GM12878 (cell line): ENCODE results near the gene ZNF552. TPM values are rescaled to one million over a fixed set of nuclear protein-coding genes. Genes with fewer than 3 reads are reported as not detected.
A peak's percentile ranks its signal among the peaks of the same experiment; 100 is the strongest.

Experiments
- ATAC-seq: fragments of 200-7000 bp; cut with Tn5 transposase; 3 replicates; pipeline ENCODE4 v1.9.1; 2020; ENCODE audit warnings: mild to moderate bottlenecking, moderate library complexity
- BruUV-seq: library from RNA; stranded (reverse); fragments of 400-500 nt; replicated peaks from 2 replicates; lab custom pipeline; 2021; lab: Mats Ljungman, UMichigan
- CTCF ChIA-PET: fragments of 300-600 bp; sonication (Branson Sonifier 250); formaldehyde crosslinking; extraction: SDS; loops from one replicate; lab custom pipeline; 2021; ENCODE audit warnings: inconsistent platforms; lab: Yijun Ruan, JAX
- POLR2A ChIA-PET: fragments of 350-600 bp; formaldehyde crosslinking; extraction: SDS; loops from one replicate; lab custom pipeline; 2021; ENCODE audit warnings: inconsistent platforms; lab: Charles Lee
- RAD21 ChIA-PET: fragments of 300-600 bp; sonication (Branson Sonifier 250); formaldehyde crosslinking; loops from one replicate; lab custom pipeline; 2023; ENCODE audit warnings: antibody characterized with exemption; ENCODE audit not compliant: unreplicated experiment; lab: Charles Lee
- SMC1A ChIA-PET: fragments of 300-600 bp; sonication (Branson Sonifier 250); formaldehyde crosslinking; loops from one replicate; lab custom pipeline; 2023; ENCODE audit not compliant: unreplicated experiment, uncharacterized antibody; lab: Charles Lee
- DNase-seq: peaks from one replicate; pipeline ENCODE4 v3.0.0-alpha.2; 2011; ENCODE audit warnings: low read depth, low spot score
- FAIRE-seq: peaks from 3 replicates; lab custom pipeline; 2011; peaks lifted over from hg19 to GRCh38; lab: Jason Lieb, UNC
- H2AFZ ChIP-seq: 2 replicates; pipeline ENCODE4 v1.6.0; 2011; ENCODE audit warnings: low read depth, low read length, control low read depth; ENCODE audit not compliant: control insufficient read depth
- H3K27ac ChIP-seq: 2 replicates; pipeline ENCODE4 v1.5.1; 2011; ENCODE audit warnings: control low read depth; ENCODE audit not compliant: control insufficient read depth, insufficient read depth
- H3K27me3 ChIP-seq, 2 experiments: replicated peaks in 1 of 2; 2 replicates each; pipeline versions ENCODE4 v1.6.0 to v1.6.1; 2011; ENCODE audit warnings: low read length in 1 of 2; ENCODE audit not compliant: control insufficient read depth in 2 of 2, insufficient read depth in 2 of 2
- H3K36me3 ChIP-seq, 2 experiments: 2 replicates each; pipeline ENCODE4 v1.5.1; 2011; ENCODE audit warnings: low read length in 1 of 2; ENCODE audit not compliant: control insufficient read depth in 2 of 2, insufficient read depth in 2 of 2
- H3K4me1 ChIP-seq: 2 replicates; pipeline ENCODE4 v1.6.1; 2011; ENCODE audit warnings: mild to moderate bottlenecking, low read length, moderate library complexity, mixed read lengths; ENCODE audit not compliant: control insufficient read depth, insufficient read depth
- H3K4me2 ChIP-seq: 2 replicates; pipeline ENCODE4 v1.6.0; 2011; ENCODE audit warnings: control low read depth; ENCODE audit not compliant: control insufficient read depth, insufficient read depth
- H3K4me3 ChIP-seq: fragments of 200-600 bp; sonication (generic); 2 replicates; pipeline ENCODE4 v1.5.1; 2016
- H3K79me2 ChIP-seq: 2 replicates; pipeline ENCODE4 v1.6.0; 2011; ENCODE audit warnings: low read length; ENCODE audit not compliant: control insufficient read depth, insufficient read depth
- H3K9ac ChIP-seq: 2 replicates; pipeline ENCODE4 v1.8.0; 2011; ENCODE audit warnings: low read length, control low read depth, mixed read lengths; ENCODE audit not compliant: control insufficient read depth, insufficient read depth
- H3K9me3 ChIP-seq: replicated peaks from 3 replicates; pipeline ENCODE4 v1.5.1; 2011; ENCODE audit warnings: mild to moderate bottlenecking, low read length; ENCODE audit not compliant: control insufficient read depth, insufficient read depth
- H4K20me1 ChIP-seq: 2 replicates; pipeline ENCODE4 v1.6.0; 2011; ENCODE audit not compliant: control insufficient read depth, insufficient read depth
- BHLHE40 ChIP-seq, 2 experiments: fragments of 450-650 bp in 1 of 2; IDR thresholded peaks; 2 replicates each; pipeline ENCODE4 v1.6.1; 2011 to 2017; ENCODE audit warnings: low read depth in 2 of 2, borderline replicate concordance in 1 of 2, improper control_type of control experiment in 1 of 2, low read length in 1 of 2, mild to moderate bottlenecking in 1 of 2
- MYB ChIP-seq: fragments of 150-350 bp; IDR thresholded peaks from 2 replicates; pipeline ENCODE4 v1.6.1; 2014; ENCODE audit warnings: mild to moderate bottlenecking, low read depth, low read length, borderline replicate concordance
- POLR2AphosphoS2 ChIP-seq: IDR thresholded peaks from 2 replicates; pipeline ENCODE4 v1.6.1; 2011; ENCODE audit warnings: low read depth, mild to moderate bottlenecking, low read length, improper control_type of control experiment, moderate library complexity
- POU2F2 ChIP-seq: IDR thresholded peaks from 3 replicates; pipeline ENCODE4 v1.6.1; 2011; ENCODE audit warnings: low read depth, mild to moderate bottlenecking, low read length, borderline replicate concordance
- YY1 ChIP-seq: IDR thresholded peaks from 2 replicates; pipeline ENCODE4 v1.6.1; 2011; ENCODE audit warnings: low read depth, mild to moderate bottlenecking, low read length
- WGBS: methylation state at CpG from one replicate; pipeline ENCODE4 v1.1.6; 2016; ENCODE audit warnings: low lambda C conversion rate; ENCODE audit not compliant: insufficient replicate concordance, insufficient coverage; ENCODE audit errors: missing lambda C conversion rate; 5-methylcytosine and 5-hydroxymethylcytosine counted together
- in situ Hi-C: fragments of 300-500 bp; cut with MboI; formaldehyde crosslinking; loops from 9 replicates; pipeline ENCODE4 v1.14.3; 2018; ENCODE audit warnings: mixed read lengths
- intact Hi-C: fragments of 100-400 bp; cut with micrococcal nuclease; formaldehyde crosslinking; loops from one replicate; pipeline ENCODE4 v1.14.2; 2022; ENCODE audit not compliant: unreplicated experiment
- polyA plus RNA-seq, 11 experiments: library from polyadenylated mRNA; depleted of rRNA in 4 of 11; unstranded in 6 of 11; stranded (reverse) in 5 of 11; fragments of >200 nt; fragmentation: Nextera tagmentation in 4 of 11; fragmentation: Illumina TruSeq in 1 of 11; extraction: Ambion mirVana in 4 of 11; extraction: Trizol in 1 of 11; gene quantifications; 1 replicate in 1 of 11; 2 replicates in 10 of 11; pipeline versions ENCODE4 v1.2.1 to v1.2.3, GENCODE V29; 2011 to 2016; ENCODE audit warnings: inconsistent platforms in 2 of 11, missing spikeins in 2 of 11, low read depth in 1 of 11
- total RNA-seq, 4 experiments: library from RNA; depleted of rRNA in 3 of 4; stranded (reverse); fragments of >200 nt in 3 of 4; fragmentation: Illumina TruSeq in 1 of 4; extraction: Trizol in 1 of 4; gene quantifications; 2 replicates each; pipeline versions ENCODE4 v1.2.1 to v1.2.3, GENCODE V29; 2013 to 2021
- TF ChIP-seq, protein P1 (sequence below): fragments of 150-350 bp; IDR thresholded peaks from 2 replicates; pipeline ENCODE4 v1.6.1; 2014; ENCODE audit warnings: mild to moderate bottlenecking, low read depth, low read length
- TF ChIP-seq, protein P2 (sequence below): fragments of 450-650 bp; IDR thresholded peaks from 2 replicates; pipeline ENCODE4 v1.6.1; 2017; ENCODE audit warnings: borderline replicate concordance
- TF ChIP-seq, protein P3 (sequence below): IDR thresholded peaks from 2 replicates; pipeline ENCODE4 v1.6.1; 2011; ENCODE audit warnings: mild to moderate bottlenecking, low read depth, low read length, moderate library complexity; ENCODE audit not compliant: insufficient replicate concordance
- TF ChIP-seq, protein P4 (sequence below): fragments of 450-650 bp; IDR thresholded peaks from 2 replicates; pipeline ENCODE4 v1.6.1; 2018; ENCODE audit warnings: borderline replicate concordance, mild to moderate bottlenecking; ENCODE audit not compliant: partially characterized antibody
- TF ChIP-seq, protein P5 (sequence below): fragments of 450-650 bp; formaldehyde crosslinking; IDR thresholded peaks from 2 replicates; pipeline ENCODE4 v1.5.0; 2022; ENCODE audit warnings: mild to moderate bottlenecking, missing genetic modification characterization

Gene ZNF552
- total and polyA plus RNA-seq, 10 of the 15 experiments (the other 5 are each of a cell fraction or from before 2014, with no cell fraction given): 3.6 to 13.3 (median 8.0) TPM

DNA sequence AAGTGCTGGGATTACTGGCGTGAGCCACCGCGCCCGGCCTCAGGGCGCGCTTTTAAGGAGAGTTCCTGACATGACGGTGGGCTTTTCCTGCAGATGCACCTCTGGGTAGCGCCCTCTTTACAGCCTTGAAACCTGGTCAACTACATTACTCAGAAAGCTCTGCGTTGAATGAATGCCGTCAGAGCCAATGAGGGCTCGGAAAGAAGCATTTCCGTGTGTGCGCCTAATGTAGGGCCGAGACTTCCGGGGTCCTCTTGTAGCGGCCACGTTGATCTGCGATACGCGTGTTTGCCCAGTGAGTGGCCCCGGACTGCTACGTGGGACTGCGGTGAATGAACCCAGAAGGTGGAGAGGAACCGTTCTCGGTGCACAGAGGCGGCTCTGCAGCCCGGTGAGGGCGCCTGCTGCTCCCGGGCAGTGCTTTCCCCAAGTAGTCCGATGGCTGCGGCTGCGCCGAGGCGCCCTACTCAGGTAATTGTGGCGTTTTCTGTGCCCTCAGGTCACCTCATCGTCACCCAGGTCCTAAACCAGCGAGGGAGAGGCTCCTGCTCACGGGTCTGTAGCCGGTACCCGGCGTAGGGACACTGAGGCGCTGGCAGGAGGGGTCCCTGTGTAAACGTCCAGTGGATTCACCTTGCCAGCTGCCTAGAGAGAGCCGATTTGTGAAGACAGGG is 4.9 kb upstream of the ZNF552 start:
- intact Hi-C loops: no loop called here
- no TSS peak for BruUV-seq
- H3K4me2 ChIP-seq: peak overlapping the region; percentile 94
- WGBS: under 1% methylated on average over 44 of the region's 44 CpGs
- in situ Hi-C loops: loop anchor here (25.0 kb wide), 1 partner anchor 1682 kb away; the partner anchor contains the start of gene ZNF444
- ChIA-PET CTCF (interaction anchor here (0.9 to 2.0 kb wide), 9 partner anchors 9 to 86 kb away, joined by 3 to 8 read pairs (median 4); partner anchors contain the start of gene ZNF587B), RAD21 (interaction anchor here (1.0 to 1.6 kb wide), 6 partner anchors 8 to 77 kb away, joined by 3 to 5 read pairs (median 4); partner anchors contain the start of gene ZNF586), POLR2A (no interaction called here), SMC1A (interaction anchor here (0.6 to 2.5 kb wide), 8 partner anchors 12 to 413 kb away, joined by 3 to 7 read pairs (median 3); partner anchors contain the start of gene ZNF776)
- no peaks in the 10 kb centered on the region for H4K20me1 ChIP-seq
- H3K4me3 ChIP-seq: peak overlapping the region; percentile 90
- no peaks in the 10 kb centered on the region for H3K9me3 ChIP-seq
- peaks cover 4% of the 10 kb centered on the region; the same call in 1 of the 2 replicates for H3K4me1 ChIP-seq
- H2AFZ ChIP-seq: peak overlapping the region; percentile 62
- H3K27ac ChIP-seq: peak overlapping the region; percentile 72
- peak; percentile 81 for FAIRE-seq
- H3K36me3 ChIP-seq: peaks cover 0 to 7% of the 10 kb centered on the region in 2 experiments; a peak in 1 of 4 replicates
- H3K79me2 ChIP-seq: peaks cover 34% of the 10 kb centered on the region
- DNase-seq: peak; percentile 90
- ATAC-seq: peak; percentile 92
- H3K27me3 ChIP-seq: no peaks in the 10 kb centered on the region
- peak overlapping the region; percentile 87 for H3K9ac ChIP-seq
- TF ChIP-seq, protein P1, sequence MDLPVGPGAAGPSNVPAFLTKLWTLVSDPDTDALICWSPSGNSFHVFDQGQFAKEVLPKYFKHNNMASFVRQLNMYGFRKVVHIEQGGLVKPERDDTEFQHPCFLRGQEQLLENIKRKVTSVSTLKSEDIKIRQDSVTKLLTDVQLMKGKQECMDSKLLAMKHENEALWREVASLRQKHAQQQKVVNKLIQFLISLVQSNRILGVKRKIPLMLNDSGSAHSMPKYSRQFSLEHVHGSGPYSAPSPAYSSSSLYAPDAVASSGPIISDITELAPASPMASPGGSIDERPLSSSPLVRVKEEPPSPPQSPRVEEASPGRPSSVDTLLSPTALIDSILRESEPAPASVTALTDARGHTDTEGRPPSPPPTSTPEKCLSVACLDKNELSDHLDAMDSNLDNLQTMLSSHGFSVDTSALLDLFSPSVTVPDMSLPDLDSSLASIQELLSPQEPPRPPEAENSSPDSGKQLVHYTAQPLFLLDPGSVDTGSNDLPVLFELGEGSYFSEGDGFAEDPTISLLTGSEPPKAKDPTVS: no peak
- TF ChIP-seq POU2F2: 0 out of 3 replicates have a peak, but pooled peaks have one; percentile 38
- TF ChIP-seq, protein P2, sequence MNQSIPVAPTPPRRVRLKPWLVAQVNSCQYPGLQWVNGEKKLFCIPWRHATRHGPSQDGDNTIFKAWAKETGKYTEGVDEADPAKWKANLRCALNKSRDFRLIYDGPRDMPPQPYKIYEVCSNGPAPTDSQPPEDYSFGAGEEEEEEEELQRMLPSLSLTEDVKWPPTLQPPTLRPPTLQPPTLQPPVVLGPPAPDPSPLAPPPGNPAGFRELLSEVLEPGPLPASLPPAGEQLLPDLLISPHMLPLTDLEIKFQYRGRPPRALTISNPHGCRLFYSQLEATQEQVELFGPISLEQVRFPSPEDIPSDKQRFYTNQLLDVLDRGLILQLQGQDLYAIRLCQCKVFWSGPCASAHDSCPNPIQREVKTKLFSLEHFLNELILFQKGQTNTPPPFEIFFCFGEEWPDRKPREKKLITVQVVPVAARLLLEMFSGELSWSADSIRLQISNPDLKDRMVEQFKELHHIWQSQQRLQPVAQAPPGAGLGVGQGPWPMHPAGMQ: no peak
- TF ChIP-seq BHLHE40 (IDR thresholded peaks at IDR 0.05; ENCODE audit: borderline replicate concordance in 1 of 2, low read depth in 2 of 2, low read length in 1 of 2): peak in 1 of 2 experiments; percentile 61; a peak in 1 of 4 replicates
- TF ChIP-seq, protein P3, sequence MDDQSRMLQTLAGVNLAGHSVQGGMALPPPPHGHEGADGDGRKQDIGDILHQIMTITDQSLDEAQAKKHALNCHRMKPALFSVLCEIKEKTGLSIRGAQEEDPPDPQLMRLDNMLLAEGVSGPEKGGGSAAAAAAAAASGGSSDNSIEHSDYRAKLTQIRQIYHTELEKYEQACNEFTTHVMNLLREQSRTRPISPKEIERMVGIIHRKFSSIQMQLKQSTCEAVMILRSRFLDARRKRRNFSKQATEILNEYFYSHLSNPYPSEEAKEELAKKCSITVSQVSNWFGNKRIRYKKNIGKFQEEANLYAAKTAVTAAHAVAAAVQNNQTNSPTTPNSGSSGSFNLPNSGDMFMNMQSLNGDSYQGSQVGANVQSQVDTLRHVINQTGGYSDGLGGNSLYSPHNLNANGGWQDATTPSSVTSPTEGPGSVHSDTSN: peak; percentile 95
- TF ChIP-seq, protein P4, sequence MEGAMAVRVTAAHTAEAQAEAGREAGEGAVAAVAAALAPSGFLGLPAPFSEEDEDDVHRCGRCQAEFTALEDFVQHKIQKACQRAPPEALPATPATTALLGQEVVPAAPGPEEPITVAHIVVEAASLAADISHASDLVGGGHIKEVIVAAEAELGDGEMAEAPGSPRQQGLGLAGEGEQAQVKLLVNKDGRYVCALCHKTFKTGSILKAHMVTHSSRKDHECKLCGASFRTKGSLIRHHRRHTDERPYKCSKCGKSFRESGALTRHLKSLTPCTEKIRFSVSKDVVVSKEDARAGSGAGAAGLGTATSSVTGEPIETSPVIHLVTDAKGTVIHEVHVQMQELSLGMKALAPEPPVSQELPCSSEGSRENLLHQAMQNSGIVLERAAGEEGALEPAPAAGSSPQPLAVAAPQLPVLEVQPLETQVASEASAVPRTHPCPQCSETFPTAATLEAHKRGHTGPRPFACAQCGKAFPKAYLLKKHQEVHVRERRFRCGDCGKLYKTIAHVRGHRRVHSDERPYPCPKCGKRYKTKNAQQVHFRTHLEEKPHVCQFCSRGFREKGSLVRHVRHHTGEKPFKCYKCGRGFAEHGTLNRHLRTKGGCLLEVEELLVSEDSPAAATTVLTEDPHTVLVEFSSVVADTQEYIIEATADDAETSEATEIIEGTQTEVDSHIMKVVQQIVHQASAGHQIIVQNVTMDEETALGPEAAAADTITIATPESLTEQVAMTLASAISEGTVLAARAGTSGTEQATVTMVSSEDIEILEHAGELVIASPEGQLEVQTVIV: peak; percentile 81
- TF ChIP-seq MYB: no peak
- 0 out of 2 replicates have a peak, but pooled peaks have one; percentile 70 for TF ChIP-seq YY1
- TF ChIP-seq, protein P5, sequence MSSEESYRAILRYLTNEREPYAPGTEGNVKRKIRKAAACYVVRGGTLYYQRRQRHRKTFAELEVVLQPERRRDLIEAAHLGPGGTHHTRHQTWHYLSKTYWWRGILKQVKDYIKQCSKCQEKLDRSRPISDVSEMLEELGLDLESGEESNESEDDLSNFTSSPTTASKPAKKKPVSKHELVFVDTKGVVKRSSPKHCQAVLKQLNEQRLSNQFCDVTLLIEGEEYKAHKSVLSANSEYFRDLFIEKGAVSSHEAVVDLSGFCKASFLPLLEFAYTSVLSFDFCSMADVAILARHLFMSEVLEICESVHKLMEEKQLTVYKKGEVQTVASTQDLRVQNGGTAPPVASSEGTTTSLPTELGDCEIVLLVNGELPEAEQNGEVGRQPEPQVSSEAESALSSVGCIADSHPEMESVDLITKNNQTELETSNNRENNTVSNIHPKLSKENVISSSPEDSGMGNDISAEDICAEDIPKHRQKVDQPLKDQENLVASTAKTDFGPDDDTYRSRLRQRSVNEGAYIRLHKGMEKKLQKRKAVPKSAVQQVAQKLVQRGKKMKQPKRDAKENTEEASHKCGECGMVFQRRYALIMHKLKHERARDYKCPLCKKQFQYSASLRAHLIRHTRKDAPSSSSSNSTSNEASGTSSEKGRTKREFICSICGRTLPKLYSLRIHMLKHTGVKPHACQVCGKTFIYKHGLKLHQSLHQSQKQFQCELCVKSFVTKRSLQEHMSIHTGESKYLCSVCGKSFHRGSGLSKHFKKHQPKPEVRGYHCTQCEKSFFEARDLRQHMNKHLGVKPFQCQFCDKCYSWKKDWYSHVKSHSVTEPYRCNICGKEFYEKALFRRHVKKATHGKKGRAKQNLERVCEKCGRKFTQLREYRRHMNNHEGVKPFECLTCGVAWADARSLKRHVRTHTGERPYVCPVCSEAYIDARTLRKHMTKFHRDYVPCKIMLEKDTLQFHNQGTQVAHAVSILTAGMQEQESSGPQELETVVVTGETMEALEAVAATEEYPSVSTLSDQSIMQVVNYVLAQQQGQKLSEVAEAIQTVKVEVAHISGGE (CRISPR knock-in tag): peak; percentile 65
- peak; percentile 76; the same call in 1 of the 2 replicates for TF ChIP-seq POLR2AphosphoS2
